HCT116 (cell line): Measurements from ENCODE around the gene FAXC. TPM values are rescaled to one million over a fixed set of nuclear protein-coding genes. Genes with fewer than 3 reads are reported as not detected.

Source experiments
- ATAC-seq: fragments of 200-7000 bp; cut with Tn5 transposase; 2 replicates; pipeline ENCODE4 v1.9.1; 2020; ENCODE audit warnings: mild to moderate bottlenecking, moderate library complexity
- BruUV-seq: library from RNA; stranded (reverse); fragments of 400-500 nt; replicated peaks from 2 replicates; lab custom pipeline; 2021; lab: Mats Ljungman, UMichigan
- CTCF ChIA-PET: fragments of 300-600 bp; sonication (Branson Sonifier 250); formaldehyde crosslinking; loops from one replicate; lab custom pipeline; 2021; ENCODE audit warnings: antibody characterized with exemption; lab: Charles Lee
- POLR2A ChIA-PET: fragments of 300-600, 350-600 bp; sonication (Branson Sonifier 250); formaldehyde crosslinking; loops from one replicate; lab custom pipeline; 2021; ENCODE audit warnings: antibody characterized with exemption; lab: Charles Lee
- RAD21 ChIA-PET, 2 experiments: fragments of 300-600 bp; sonication (Branson Sonifier 250); formaldehyde crosslinking; loops; one replicate each; lab custom pipeline; 2023; ENCODE audit warnings: low total read pairs in 2 of 2; ENCODE audit not compliant: uncharacterized antibody in 2 of 2, unreplicated experiment in 2 of 2, low non-redundant PET in 1 of 2; lab: Charles Lee
- DNase-seq: peaks from one replicate; pipeline ENCODE4 v3.0.0-alpha.2; 2010; ENCODE audit warnings: low read depth, low spot score
- H2AFZ ChIP-seq: fragments of 200-600 bp; shearing (Covaris generic), sonication (generic); 2 replicates; pipeline ENCODE4 v1.6.1; 2017; ENCODE audit warnings: low read depth, mixed run types, mixed read lengths, antibody characterized with exemption, low read length; ENCODE audit not compliant: poor library complexity, severe bottlenecking
- H3K27ac ChIP-seq: 2 replicates; pipeline ENCODE4 v1.5.1; 2012; ENCODE audit warnings: low read depth, low read length
- H3K27me3 ChIP-seq: fragments of 200-600 bp; sonication (generic); 2 replicates; pipeline ENCODE4 v1.6.1; 2016; ENCODE audit warnings: mixed run types, low read length, mixed read lengths; ENCODE audit not compliant: insufficient read depth
- H3K36me3 ChIP-seq, 2 experiments: fragments of 200-500 bp in 1 of 2; fragments of 200-600 bp in 1 of 2; sonication (Bioruptor generic) in 1 of 2; sonication (generic) in 1 of 2; 2 replicates each; pipeline versions ENCODE4 v1.5.1 to v1.6.1; 2014 to 2016; ENCODE audit warnings: low read length in 2 of 2, inconsistent platforms in 1 of 2, mixed read lengths in 1 of 2, mixed run types in 1 of 2; ENCODE audit not compliant: insufficient read depth in 2 of 2, control insufficient read depth in 1 of 2
- H3K4me1 ChIP-seq, 2 experiments: fragments of 200-600 bp in 1 of 2; sonication (generic) in 1 of 2; 2 replicates each; pipeline versions ENCODE4 v1.5.1 to v1.6.1; 2012 to 2017; ENCODE audit warnings: low read length in 2 of 2, inconsistent platforms in 1 of 2, mild to moderate bottlenecking in 1 of 2, mixed read lengths in 1 of 2, mixed run types in 1 of 2, moderate library complexity in 1 of 2; ENCODE audit not compliant: insufficient read depth in 2 of 2, control insufficient read depth in 1 of 2
- H3K4me2 ChIP-seq: fragments of 200-600 bp; sonication (generic); 2 replicates; pipeline ENCODE4 v1.6.1; 2017; ENCODE audit warnings: mixed run types, low read length, mixed read lengths
- H3K4me3 ChIP-seq, 2 experiments: fragments of 200-600 bp in 1 of 2; sonication (generic) in 1 of 2; replicated peaks in 1 of 2; 2 replicates each; pipeline ENCODE4 v1.5.1; 2011 to 2016; ENCODE audit warnings: low read length in 2 of 2, control low read depth in 1 of 2, low read depth in 1 of 2, mild to moderate bottlenecking in 1 of 2, mixed read lengths in 1 of 2, mixed run types in 1 of 2
- H3K79me2 ChIP-seq: fragments of 200-600 bp; sonication (generic); 2 replicates; pipeline ENCODE4 v1.6.1; 2017; ENCODE audit warnings: mild to moderate bottlenecking, mixed run types, low read length, moderate library complexity, mixed read lengths; ENCODE audit not compliant: insufficient read depth
- H3K9ac ChIP-seq: fragments of 200-600 bp; sonication (generic); 2 replicates; pipeline ENCODE4 v1.6.1; 2016; ENCODE audit warnings: low read length, mixed read lengths
- H3K9me2 ChIP-seq: fragments of 200-600 bp; sonication (generic), shearing (Covaris generic); 2 replicates; pipeline ENCODE4 v1.6.1; 2017; ENCODE audit warnings: mixed run types, mild to moderate bottlenecking, moderate library complexity; ENCODE audit not compliant: insufficient read depth
- H3K9me3 ChIP-seq, 2 experiments: fragments of 200-500 bp in 1 of 2; fragments of 200-600 bp in 1 of 2; sonication (Bioruptor generic) in 1 of 2; sonication (generic) in 1 of 2; 2 replicates each; pipeline ENCODE4 v1.6.1; 2014 to 2017; ENCODE audit warnings: low read length in 2 of 2, mixed read lengths in 2 of 2, inconsistent platforms in 1 of 2, low read depth in 1 of 2, mild to moderate bottlenecking in 1 of 2, mixed run types in 1 of 2, moderate library complexity in 1 of 2; ENCODE audit not compliant: control insufficient read depth in 1 of 2, insufficient read depth in 1 of 2
- H4K20me1 ChIP-seq: fragments of 200-600 bp; sonication (generic), shearing (Covaris generic); 2 replicates; pipeline ENCODE4 v1.6.1; 2017; ENCODE audit warnings: mixed run types, mild to moderate bottlenecking, moderate library complexity; ENCODE audit not compliant: insufficient read depth
- CBX3 ChIP-seq: IDR thresholded peaks from 2 replicates; pipeline ENCODE4 v1.6.1; 2012; ENCODE audit warnings: low read depth
- CEBPB ChIP-seq: IDR thresholded peaks from 2 replicates; pipeline ENCODE4 v1.6.1; 2012; ENCODE audit warnings: low read depth
- ELF1 ChIP-seq: IDR thresholded peaks from 2 replicates; pipeline ENCODE4 v1.6.1; 2012; ENCODE audit warnings: low read depth, borderline replicate concordance
- JUND ChIP-seq: IDR thresholded peaks from 2 replicates; pipeline ENCODE4 v1.6.1; 2012
- POLR2AphosphoS5 ChIP-seq: IDR thresholded peaks from 2 replicates; pipeline ENCODE4 v1.6.1; 2011; ENCODE audit warnings: mild to moderate bottlenecking, low read depth, low read length, moderate library complexity
- SIN3A ChIP-seq: IDR thresholded peaks from 2 replicates; pipeline ENCODE4 v1.6.1; 2012; ENCODE audit warnings: low read depth
- SP1 ChIP-seq: IDR thresholded peaks from 2 replicates; pipeline ENCODE4 v1.6.1; 2012; ENCODE audit warnings: low read depth
- SRF ChIP-seq: IDR thresholded peaks from 2 replicates; pipeline ENCODE4 v1.6.1; 2012; ENCODE audit warnings: low read depth
- ZFX ChIP-seq: fragments of 450-650 bp; IDR thresholded peaks from 2 replicates; pipeline ENCODE4 v1.6.1; 2017
- ZNF274 ChIP-seq: fragments of 200-500 bp; sonication (Bioruptor generic); IDR thresholded peaks from 2 replicates; pipeline ENCODE4 v1.6.1; 2014; ENCODE audit warnings: mild to moderate bottlenecking, low read depth, low read length, inconsistent platforms
- intact Hi-C: fragments of 100-400 bp; cut with micrococcal nuclease; formaldehyde crosslinking; loops from 2 replicates; pipeline ENCODE4 v1.10.0; 2022
- total RNA-seq: library from RNA; stranded (reverse); gene quantifications from one replicate; pipeline ENCODE4 v1.2.1, GENCODE V29; 2021; ENCODE audit not compliant: unreplicated experiment
- TF ChIP-seq, protein P1 (sequence below): IDR thresholded peaks from 2 replicates; pipeline ENCODE4 v1.6.1; 2012; ENCODE audit warnings: low read depth
- TF ChIP-seq, protein P2 (sequence below): IDR thresholded peaks from 2 replicates; pipeline ENCODE4 v1.6.1; 2011; ENCODE audit warnings: mild to moderate bottlenecking, low read length, moderate library complexity; ENCODE audit not compliant: insufficient replicate concordance; ENCODE audit errors: extremely low read depth
- TF ChIP-seq, protein P3 (sequence below): IDR thresholded peaks from 2 replicates; pipeline ENCODE4 v1.6.1; 2012
- TF ChIP-seq, protein P4 (sequence below), 3 experiments: fragments of 200-600 bp in 1 of 3; sonication (generic) in 1 of 3; IDR thresholded peaks in 2 of 3; conservative IDR thresholded peaks in 1 of 3; 2 replicates each; pipeline ENCODE4 v1.5.1; 2012 to 2017; ENCODE audit warnings: low read depth in 2 of 3, low read length in 2 of 3, antibody characterized with exemption in 1 of 3, borderline replicate concordance in 1 of 3, control low read depth in 1 of 3, mild to moderate bottlenecking in 1 of 3, mixed read lengths in 1 of 3, mixed run types in 1 of 3, moderate library complexity in 1 of 3; ENCODE audit not compliant: insufficient read depth in 1 of 3

FAXC gene
- total RNA-seq, 1 experiment from 2014 or later = 4.7 TPM

DNA sequence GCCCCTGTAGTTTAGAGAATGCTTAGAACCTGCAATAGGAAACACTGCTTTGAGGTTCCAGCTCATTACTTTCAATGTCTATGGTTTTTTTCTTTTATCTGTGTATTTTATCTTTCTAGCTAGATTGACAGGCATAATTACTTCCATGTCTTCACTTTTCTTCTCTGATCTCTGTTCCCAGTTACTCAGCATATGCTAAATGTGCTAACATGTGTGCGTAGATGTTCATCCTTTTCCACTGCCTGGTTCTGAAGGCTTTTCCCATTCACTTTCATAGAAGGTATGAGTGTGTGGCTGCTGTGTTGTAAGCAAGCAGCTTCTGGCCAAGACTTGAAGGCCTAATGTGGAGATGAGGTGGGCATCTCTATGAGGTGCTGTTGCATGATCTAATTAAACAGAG, 38.9 kb downstream of the FAXC start:
- Histone ChIP-seq H3K27me3 (no peaks in the 10 kb centered on the region), H2AFZ (no peak overlapping the region), H3K4me3 (no peak overlapping the region), H3K9ac (no peak overlapping the region), H4K20me1 (no peaks in the 10 kb centered on the region), H3K36me3 (no peaks in the 10 kb centered on the region), H3K9me2 (no peaks in the 10 kb centered on the region), H3K79me2 (no peaks in the 10 kb centered on the region), H3K4me1 (no peaks in the 10 kb centered on the region), H3K4me2 (no peak overlapping the region), H3K27ac (no peak overlapping the region), H3K9me3 (no peaks in the 10 kb centered on the region)
- ChIA-PET POLR2A (no interaction called here), CTCF (no interaction called here), RAD21 (no interaction called here)
- DNase-seq (no peak), ATAC-seq (no peak)
- intact Hi-C loops = no loop called here
- no peak for TF ChIP-seq ZNF274
- TF ChIP-seq ZFX = no peak
- TF ChIP-seq SIN3A = no peak
- TF ChIP-seq JUND = no peak
- TF ChIP-seq, protein P1, sequence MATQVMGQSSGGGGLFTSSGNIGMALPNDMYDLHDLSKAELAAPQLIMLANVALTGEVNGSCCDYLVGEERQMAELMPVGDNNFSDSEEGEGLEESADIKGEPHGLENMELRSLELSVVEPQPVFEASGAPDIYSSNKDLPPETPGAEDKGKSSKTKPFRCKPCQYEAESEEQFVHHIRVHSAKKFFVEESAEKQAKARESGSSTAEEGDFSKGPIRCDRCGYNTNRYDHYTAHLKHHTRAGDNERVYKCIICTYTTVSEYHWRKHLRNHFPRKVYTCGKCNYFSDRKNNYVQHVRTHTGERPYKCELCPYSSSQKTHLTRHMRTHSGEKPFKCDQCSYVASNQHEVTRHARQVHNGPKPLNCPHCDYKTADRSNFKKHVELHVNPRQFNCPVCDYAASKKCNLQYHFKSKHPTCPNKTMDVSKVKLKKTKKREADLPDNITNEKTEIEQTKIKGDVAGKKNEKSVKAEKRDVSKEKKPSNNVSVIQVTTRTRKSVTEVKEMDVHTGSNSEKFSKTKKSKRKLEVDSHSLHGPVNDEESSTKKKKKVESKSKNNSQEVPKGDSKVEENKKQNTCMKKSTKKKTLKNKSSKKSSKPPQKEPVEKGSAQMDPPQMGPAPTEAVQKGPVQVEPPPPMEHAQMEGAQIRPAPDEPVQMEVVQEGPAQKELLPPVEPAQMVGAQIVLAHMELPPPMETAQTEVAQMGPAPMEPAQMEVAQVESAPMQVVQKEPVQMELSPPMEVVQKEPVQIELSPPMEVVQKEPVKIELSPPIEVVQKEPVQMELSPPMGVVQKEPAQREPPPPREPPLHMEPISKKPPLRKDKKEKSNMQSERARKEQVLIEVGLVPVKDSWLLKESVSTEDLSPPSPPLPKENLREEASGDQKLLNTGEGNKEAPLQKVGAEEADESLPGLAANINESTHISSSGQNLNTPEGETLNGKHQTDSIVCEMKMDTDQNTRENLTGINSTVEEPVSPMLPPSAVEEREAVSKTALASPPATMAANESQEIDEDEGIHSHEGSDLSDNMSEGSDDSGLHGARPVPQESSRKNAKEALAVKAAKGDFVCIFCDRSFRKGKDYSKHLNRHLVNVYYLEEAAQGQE = no peak
- no TSS peak for BruUV-seq

DNA sequence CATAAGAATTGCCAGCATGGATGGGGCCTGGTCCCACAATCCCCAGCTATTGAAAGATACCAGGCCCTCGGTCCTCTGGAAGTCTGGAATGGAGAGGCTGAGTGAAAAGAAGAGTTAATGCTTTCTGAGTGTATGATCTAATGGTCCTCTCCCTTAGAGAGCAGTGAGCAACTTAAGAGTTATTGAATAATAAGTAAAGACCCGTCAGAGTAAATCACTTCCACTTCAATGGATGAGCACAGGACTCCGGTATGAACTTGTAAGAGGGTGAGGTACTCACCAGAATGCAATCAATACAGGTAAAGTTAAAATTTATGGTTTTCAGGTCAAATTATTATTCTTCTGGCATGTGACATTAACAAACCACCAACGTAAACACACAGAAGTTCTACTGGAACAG, 39.9 kb downstream of the FAXC start:
- Histone ChIP-seq H3K9ac (no peak overlapping the region), H2AFZ (no peak overlapping the region), H3K36me3 (no peaks in the 10 kb centered on the region), H3K27ac (no peak overlapping the region), H3K4me3 (no peak overlapping the region), H3K9me2 (no peaks in the 10 kb centered on the region), H3K4me1 (no peaks in the 10 kb centered on the region), H4K20me1 (no peaks in the 10 kb centered on the region), H3K27me3 (no peaks in the 10 kb centered on the region), H3K79me2 (no peaks in the 10 kb centered on the region), H3K4me2 (no peak overlapping the region), H3K9me3 (no peaks in the 10 kb centered on the region)
- no peak for ATAC-seq
- TF ChIP-seq SP1 (no peak), CBX3 (no peak), SRF (no peak), CEBPB (no peak), ELF1 (no peak), POLR2AphosphoS5 (no peak)
- TF ChIP-seq, protein P2, sequence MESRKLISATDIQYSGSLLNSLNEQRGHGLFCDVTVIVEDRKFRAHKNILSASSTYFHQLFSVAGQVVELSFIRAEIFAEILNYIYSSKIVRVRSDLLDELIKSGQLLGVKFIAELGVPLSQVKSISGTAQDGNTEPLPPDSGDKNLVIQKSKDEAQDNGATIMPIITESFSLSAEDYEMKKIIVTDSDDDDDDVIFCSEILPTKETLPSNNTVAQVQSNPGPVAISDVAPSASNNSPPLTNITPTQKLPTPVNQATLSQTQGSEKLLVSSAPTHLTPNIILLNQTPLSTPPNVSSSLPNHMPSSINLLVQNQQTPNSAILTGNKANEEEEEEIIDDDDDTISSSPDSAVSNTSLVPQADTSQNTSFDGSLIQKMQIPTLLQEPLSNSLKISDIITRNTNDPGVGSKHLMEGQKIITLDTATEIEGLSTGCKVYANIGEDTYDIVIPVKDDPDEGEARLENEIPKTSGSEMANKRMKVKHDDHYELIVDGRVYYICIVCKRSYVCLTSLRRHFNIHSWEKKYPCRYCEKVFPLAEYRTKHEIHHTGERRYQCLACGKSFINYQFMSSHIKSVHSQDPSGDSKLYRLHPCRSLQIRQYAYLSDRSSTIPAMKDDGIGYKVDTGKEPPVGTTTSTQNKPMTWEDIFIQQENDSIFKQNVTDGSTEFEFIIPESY = no peak
- TF ChIP-seq, protein P3, sequence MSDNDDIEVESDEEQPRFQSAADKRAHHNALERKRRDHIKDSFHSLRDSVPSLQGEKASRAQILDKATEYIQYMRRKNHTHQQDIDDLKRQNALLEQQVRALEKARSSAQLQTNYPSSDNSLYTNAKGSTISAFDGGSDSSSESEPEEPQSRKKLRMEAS = no peak
- TF ChIP-seq, protein P4, sequence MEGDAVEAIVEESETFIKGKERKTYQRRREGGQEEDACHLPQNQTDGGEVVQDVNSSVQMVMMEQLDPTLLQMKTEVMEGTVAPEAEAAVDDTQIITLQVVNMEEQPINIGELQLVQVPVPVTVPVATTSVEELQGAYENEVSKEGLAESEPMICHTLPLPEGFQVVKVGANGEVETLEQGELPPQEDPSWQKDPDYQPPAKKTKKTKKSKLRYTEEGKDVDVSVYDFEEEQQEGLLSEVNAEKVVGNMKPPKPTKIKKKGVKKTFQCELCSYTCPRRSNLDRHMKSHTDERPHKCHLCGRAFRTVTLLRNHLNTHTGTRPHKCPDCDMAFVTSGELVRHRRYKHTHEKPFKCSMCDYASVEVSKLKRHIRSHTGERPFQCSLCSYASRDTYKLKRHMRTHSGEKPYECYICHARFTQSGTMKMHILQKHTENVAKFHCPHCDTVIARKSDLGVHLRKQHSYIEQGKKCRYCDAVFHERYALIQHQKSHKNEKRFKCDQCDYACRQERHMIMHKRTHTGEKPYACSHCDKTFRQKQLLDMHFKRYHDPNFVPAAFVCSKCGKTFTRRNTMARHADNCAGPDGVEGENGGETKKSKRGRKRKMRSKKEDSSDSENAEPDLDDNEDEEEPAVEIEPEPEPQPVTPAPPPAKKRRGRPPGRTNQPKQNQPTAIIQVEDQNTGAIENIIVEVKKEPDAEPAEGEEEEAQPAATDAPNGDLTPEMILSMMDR (IDR thresholded peaks at IDR 0.05 in 2 of 3, conservative IDR thresholded peaks at IDR 0.05 in 1 of 3; ENCODE audit: borderline replicate concordance in 1 of 3, insufficient read depth in 1 of 3, low read depth in 2 of 3, low read length in 2 of 3) = no peak
- no peak for DNase-seq
- ChIA-PET RAD21 (no interaction called here), CTCF (no interaction called here), POLR2A (no interaction called here)
- intact Hi-C loops = no loop called here
- no TSS peak for BruUV-seq
